B cell (primary cell): ENCODE measurements around the gene F2RL3. TPM values are rescaled to one million over a fixed set of nuclear protein-coding genes. Genes with fewer than 3 reads are reported as not detected.

Experiments
- ATAC-seq: fragments of 200-7000 bp; cut with Tn5 transposase; one replicate; pipeline ENCODE4 v1.10.0; 2021; ENCODE audit warnings: low read depth, mild to moderate bottlenecking, moderate number of reproducible peaks, moderate library complexity
- CTCF ChIA-PET: fragments of 350-600 bp; sonication (Branson Sonifier 250); formaldehyde crosslinking; loops from one replicate; lab custom pipeline; 2021; ENCODE audit warnings: antibody characterized with exemption, inconsistent platforms; lab: Charles Lee
- POLR2A ChIA-PET: fragments of 350-600 bp; sonication (Branson Sonifier 250); formaldehyde crosslinking; loops from one replicate; lab custom pipeline; 2021; ENCODE audit warnings: antibody characterized with exemption; lab: Charles Lee
- DNase-seq: peaks from one replicate; pipeline ENCODE4 v3.0.0; 2013
- H2AFZ ChIP-seq: 2 replicates; pipeline ENCODE4 v1.6.1; 2012; ENCODE audit warnings: mild to moderate bottlenecking, low read depth, low read length; ENCODE audit not compliant: insufficient read depth, poor library complexity, severe bottlenecking
- H3K27ac ChIP-seq, 2 donors: 1 replicate in 1 of 2; 2 replicates in 1 of 2; pipeline ENCODE4 v1.5.1; 2012 to 2013; ENCODE audit warnings: low read length in 2 of 2, mild to moderate bottlenecking in 2 of 2, moderate library complexity in 1 of 2
- H3K27me3 ChIP-seq, 4 experiments: fragments of 200-600 bp in 1 of 4; sonication (generic) in 1 of 4; replicated peaks in 1 of 4; 1 replicate in 2 of 4; 2 replicates in 2 of 4; pipeline versions ENCODE4 v1.6.1 to v1.7.0; 2013 to 2016; ENCODE audit warnings: low read length in 3 of 4, mild to moderate bottlenecking in 2 of 4, mixed read lengths in 1 of 4, moderate library complexity in 1 of 4; ENCODE audit not compliant: insufficient read depth in 4 of 4, control insufficient read depth in 3 of 4; ENCODE audit errors: control extremely low read depth in 1 of 4
- H3K36me3 ChIP-seq, 2 experiments: replicated peaks in 1 of 2; 1 replicate in 1 of 2; 2 replicates in 1 of 2; pipeline versions ENCODE4 v1.6.1 to v1.7.1; 2013; ENCODE audit warnings: low read length in 1 of 2; ENCODE audit not compliant: insufficient read depth in 2 of 2, control insufficient read depth in 1 of 2; ENCODE audit errors: control extremely low read depth in 1 of 2, extremely low read depth in 1 of 2
- H3K4me1 ChIP-seq, 2 donors: fragments of 200-600 bp in 1 of 2; sonication (generic) in 1 of 2; 1 replicate in 1 of 2; 2 replicates in 1 of 2; pipeline versions ENCODE4 v1.5.1 to v1.6.1; 2013 to 2017; ENCODE audit warnings: low read length in 2 of 2; ENCODE audit not compliant: control insufficient read depth in 2 of 2, insufficient read depth in 2 of 2
- H3K4me2 ChIP-seq: replicated peaks from 2 replicates; pipeline ENCODE3; 2012; ENCODE audit warnings: mild to moderate bottlenecking, low read depth, low read length; ENCODE audit not compliant: poor library complexity, severe bottlenecking
- H3K4me3 ChIP-seq, 5 experiments: fragments of 200-600 bp in 1 of 5; sonication (generic) in 1 of 5; 1 replicate in 3 of 5; 2 replicates in 2 of 5; pipeline versions ENCODE4 v1.5.1 to v1.7.0; 2011 to 2016; ENCODE audit warnings: low read length in 4 of 5, mild to moderate bottlenecking in 4 of 5, low read depth in 2 of 5, control low read depth in 1 of 5, moderate library complexity in 1 of 5; ENCODE audit not compliant: insufficient read depth in 1 of 5; ENCODE audit errors: control extremely low read depth in 1 of 5, extremely low read depth in 1 of 5
- H3K79me2 ChIP-seq: fragments of 200-600 bp; sonication (generic); one replicate; pipeline ENCODE4 v1.6.0; 2016; ENCODE audit warnings: low read length; ENCODE audit not compliant: control insufficient read depth, insufficient read depth
- H3K9ac ChIP-seq: fragments of 200-600 bp; sonication (generic); 2 replicates; pipeline ENCODE4 v1.6.1; 2017; ENCODE audit warnings: mild to moderate bottlenecking, low read length, moderate library complexity
- H3K9me3 ChIP-seq, 3 donors: one replicate each; pipeline versions ENCODE4 v1.6.1 to v1.7.1; 2013; ENCODE audit warnings: low read length in 2 of 3; ENCODE audit not compliant: control insufficient read depth in 2 of 3, insufficient read depth in 1 of 3; ENCODE audit errors: control extremely low read depth in 1 of 3
- H4K20me1 ChIP-seq: 2 replicates; pipeline ENCODE4 v1.6.0; 2012; ENCODE audit warnings: mild to moderate bottlenecking, low read length; ENCODE audit not compliant: insufficient read depth, control insufficient read depth, poor library complexity, severe bottlenecking
- H3K27ac Mint-ChIP-seq: one replicate; pipeline ENCODE4 v1.8.0; 2021; ENCODE audit warnings: mixed read lengths
- H3K27me3 Mint-ChIP-seq: one replicate; pipeline ENCODE4 v1.8.0; 2021; ENCODE audit warnings: mixed read lengths
- H3K4me1 Mint-ChIP-seq: one replicate; pipeline ENCODE4 v1.8.0; 2021; ENCODE audit warnings: mixed read lengths
- H3K4me3 Mint-ChIP-seq: one replicate; pipeline ENCODE4 v1.8.0; 2021; ENCODE audit warnings: mixed read lengths
- H3K9me3 Mint-ChIP-seq: one replicate; pipeline ENCODE4 v1.8.0; 2022; ENCODE audit warnings: mixed read lengths; ENCODE audit not compliant: insufficient read depth
- EZH2 ChIP-seq: IDR thresholded peaks from 2 replicates; pipeline ENCODE4 v1.6.1; 2012; ENCODE audit warnings: borderline replicate concordance, low read depth, mild to moderate bottlenecking, moderate library complexity, low read length; ENCODE audit not compliant: insufficient read depth, poor library complexity, severe bottlenecking
- WGBS: methylation state at CpG from one replicate; pipeline ENCODE4 v1.1.5; 2013; ENCODE audit warnings: missing lambda C conversion rate; ENCODE audit not compliant: insufficient coverage; 5-methylcytosine and 5-hydroxymethylcytosine counted together
- intact Hi-C: fragments of 100-400 bp; cut with micrococcal nuclease; formaldehyde crosslinking; loops from one replicate; pipeline ENCODE4 v1.10.0; 2022
- polyA plus RNA-seq: library from polyadenylated mRNA; depleted of rRNA; stranded (reverse); fragments of >200 nt; gene quantifications from 2 replicates; pipeline ENCODE4 v1.2.3, GENCODE V29; 2012
- total RNA-seq, 2 donors: library from RNA; stranded (reverse); fragments of 120-200 nt in 1 of 2; gene quantifications; 1 replicate in 1 of 2; 2 replicates in 1 of 2; pipeline versions ENCODE4 v1.2.3 to v1.2.4, GENCODE V29; 2013 to 2022
- TF ChIP-seq, protein P1 (sequence below): fragments of 200-600 bp; IDR thresholded peaks from one replicate; pipeline ENCODE4 v1.8.0; 2022; ENCODE audit warnings: antibody characterized with exemption, mild to moderate bottlenecking

The F2RL3 gene
- total and polyA plus RNA-seq, 2 donors (not counting 1 experiment from before 2014, with no cell fraction given): 0.01 to 1.1 TPM

DNA sequence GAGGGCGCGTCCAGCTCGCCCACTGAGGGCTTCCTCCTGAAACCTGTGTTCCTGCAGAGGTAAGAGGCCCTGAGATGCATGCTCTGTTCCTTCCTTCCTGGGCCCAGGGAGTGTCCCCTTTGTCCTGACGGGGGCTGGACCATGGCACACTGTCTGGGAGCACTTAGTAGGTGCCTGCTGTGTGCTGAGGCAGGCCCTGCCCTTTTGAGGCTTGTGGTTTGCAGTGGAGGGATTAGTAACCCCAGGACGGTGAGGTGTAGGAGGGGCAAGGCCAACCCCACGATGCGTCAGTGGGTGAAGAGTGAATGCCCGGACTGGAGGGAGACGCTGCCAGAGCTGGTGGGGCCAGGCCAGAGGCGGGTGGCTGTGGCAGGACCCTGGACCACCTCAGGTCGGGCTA is 11.2 kb upstream of the F2RL3 start:
- H2AFZ ChIP-seq: no peak overlapping the region
- H3K4me2 ChIP-seq: no peak overlapping the region
- ChIA-PET POLR2A (no interaction called here), CTCF (no interaction called here)
- H4K20me1 ChIP-seq: peaks cover 16% of the 10 kb centered on the region
- TF ChIP-seq EZH2: no peak
- TF ChIP-seq, protein P1, sequence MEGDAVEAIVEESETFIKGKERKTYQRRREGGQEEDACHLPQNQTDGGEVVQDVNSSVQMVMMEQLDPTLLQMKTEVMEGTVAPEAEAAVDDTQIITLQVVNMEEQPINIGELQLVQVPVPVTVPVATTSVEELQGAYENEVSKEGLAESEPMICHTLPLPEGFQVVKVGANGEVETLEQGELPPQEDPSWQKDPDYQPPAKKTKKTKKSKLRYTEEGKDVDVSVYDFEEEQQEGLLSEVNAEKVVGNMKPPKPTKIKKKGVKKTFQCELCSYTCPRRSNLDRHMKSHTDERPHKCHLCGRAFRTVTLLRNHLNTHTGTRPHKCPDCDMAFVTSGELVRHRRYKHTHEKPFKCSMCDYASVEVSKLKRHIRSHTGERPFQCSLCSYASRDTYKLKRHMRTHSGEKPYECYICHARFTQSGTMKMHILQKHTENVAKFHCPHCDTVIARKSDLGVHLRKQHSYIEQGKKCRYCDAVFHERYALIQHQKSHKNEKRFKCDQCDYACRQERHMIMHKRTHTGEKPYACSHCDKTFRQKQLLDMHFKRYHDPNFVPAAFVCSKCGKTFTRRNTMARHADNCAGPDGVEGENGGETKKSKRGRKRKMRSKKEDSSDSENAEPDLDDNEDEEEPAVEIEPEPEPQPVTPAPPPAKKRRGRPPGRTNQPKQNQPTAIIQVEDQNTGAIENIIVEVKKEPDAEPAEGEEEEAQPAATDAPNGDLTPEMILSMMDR: no peak
- 89% methylated on average over 9 of the region's 11 CpGs for WGBS
- no peak overlapping the region for H3K4me3 ChIP-seq
- H3K4me1 ChIP-seq: no peaks in the 10 kb centered on the region
- Mint-ChIP-seq H3K4me3 (no peak overlapping the region), H3K9me3 (peaks cover 3% of the 10 kb centered on the region), H3K4me1 (peaks cover 20% of the 10 kb centered on the region), H3K27me3 (no peaks in the 10 kb centered on the region), H3K27ac (no peak overlapping the region)
- no peaks in the 10 kb centered on the region for H3K27me3 ChIP-seq
- H3K79me2 ChIP-seq: peaks cover 34% of the 10 kb centered on the region
- DNase-seq (no peak), ATAC-seq (no peak)
- peaks cover 0 to 50% of the 10 kb centered on the region in 2 experiments for H3K36me3 ChIP-seq
- intact Hi-C loops: no loop called here
- H3K9me3 ChIP-seq: peaks cover 0 to 50% (median 20%) of the 10 kb centered on the region in 3 donors
- no peak overlapping the region for H3K9ac ChIP-seq
- no peak overlapping the region for H3K27ac ChIP-seq

DNA sequence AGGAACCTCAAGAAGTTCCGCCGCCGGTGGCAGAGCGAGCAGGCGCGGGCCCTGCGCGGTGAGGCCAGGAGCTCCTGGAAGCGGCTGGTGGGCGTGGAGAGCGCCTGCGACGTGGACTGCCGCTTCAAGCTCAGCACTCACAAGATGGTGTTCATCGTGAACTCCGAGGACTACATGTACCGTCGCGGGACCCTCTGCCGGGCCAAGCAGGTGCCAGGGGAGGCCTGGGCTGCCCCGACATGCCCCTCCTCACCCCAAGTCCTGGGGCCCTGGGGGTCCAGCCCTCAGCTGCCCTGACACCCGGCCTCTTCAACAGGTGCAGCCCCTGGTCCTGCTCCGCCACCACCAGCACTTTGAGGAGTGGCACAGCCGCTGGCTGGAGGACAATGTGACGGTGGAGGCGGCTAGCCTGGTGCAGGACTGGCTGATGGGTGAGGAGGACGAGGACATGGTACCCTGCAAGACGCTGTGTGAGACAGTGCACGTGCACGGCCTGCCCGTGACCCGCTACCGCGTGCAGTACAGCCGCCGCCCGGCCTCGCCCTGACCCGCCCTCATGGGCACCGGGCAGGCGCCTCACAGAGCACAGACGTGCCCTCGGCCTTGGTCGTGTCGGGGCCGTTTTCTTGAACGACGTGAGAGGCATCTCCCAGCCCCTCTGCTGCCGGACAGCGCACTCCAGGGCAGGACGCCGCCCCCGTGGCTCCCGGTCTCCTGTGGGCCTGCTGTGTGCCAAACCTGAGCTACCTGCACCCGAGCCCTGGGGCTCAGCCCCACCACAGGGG is 10.4 kb upstream of the F2RL3 start:
- TF ChIP-seq, protein P1: no peak
- TF ChIP-seq EZH2: no peak
- Histone ChIP-seq H3K9me3 (peaks cover 0 to 58% (median 24%) of the 10 kb centered on the region in 3 donors), H2AFZ (no peak overlapping the region), H4K20me1 (peaks cover 15% of the 10 kb centered on the region), H3K27me3 (no peaks in the 10 kb centered on the region), H3K4me3 (no peak overlapping the region), H3K4me2 (no peak overlapping the region), H3K79me2 (peaks cover 28% of the 10 kb centered on the region), H3K27ac (no peak overlapping the region), H3K4me1 (no peaks in the 10 kb centered on the region), H3K9ac (no peak overlapping the region), H3K36me3 (peaks cover 0 to 43% of the 10 kb centered on the region in 2 experiments)
- DNase-seq (no peak), ATAC-seq (no peak)
- CTCF ChIA-PET: no interaction called here
- Mint-ChIP-seq H3K4me1 (peaks cover 20% of the 10 kb centered on the region), H3K27me3 (no peaks in the 10 kb centered on the region), H3K9me3 (peaks cover 7% of the 10 kb centered on the region), H3K27ac (no peak overlapping the region), H3K4me3 (no peak overlapping the region)
- POLR2A ChIA-PET: no interaction called here
- intact Hi-C loops: no loop called here
- 98% methylated on average over 55 of the region's 55 CpGs for WGBS
